Fibroblast of lung (primary cell): ENCODE data around the gene FAM156A.

Experiments
- EZH2 ChIP-seq: IDR thresholded peaks from 2 replicates; pipeline ENCODE4 v1.5.1; 2012; ENCODE audit warnings: low read length, control low read depth, mild to moderate bottlenecking; ENCODE audit errors: missing control alignments
- TF ChIP-seq, protein P1 (sequence below), 2 donors: IDR thresholded peaks in 1 of 2; conservative IDR thresholded peaks in 1 of 2; 1 replicate in 1 of 2; 2 replicates in 1 of 2; pipeline ENCODE4 v1.5.1; 2011 to 2012; ENCODE audit warnings: low read length in 2 of 2, control low read depth in 1 of 2, inconsistent platforms in 1 of 2, low read depth in 1 of 2, mild to moderate bottlenecking in 1 of 2

DNA sequence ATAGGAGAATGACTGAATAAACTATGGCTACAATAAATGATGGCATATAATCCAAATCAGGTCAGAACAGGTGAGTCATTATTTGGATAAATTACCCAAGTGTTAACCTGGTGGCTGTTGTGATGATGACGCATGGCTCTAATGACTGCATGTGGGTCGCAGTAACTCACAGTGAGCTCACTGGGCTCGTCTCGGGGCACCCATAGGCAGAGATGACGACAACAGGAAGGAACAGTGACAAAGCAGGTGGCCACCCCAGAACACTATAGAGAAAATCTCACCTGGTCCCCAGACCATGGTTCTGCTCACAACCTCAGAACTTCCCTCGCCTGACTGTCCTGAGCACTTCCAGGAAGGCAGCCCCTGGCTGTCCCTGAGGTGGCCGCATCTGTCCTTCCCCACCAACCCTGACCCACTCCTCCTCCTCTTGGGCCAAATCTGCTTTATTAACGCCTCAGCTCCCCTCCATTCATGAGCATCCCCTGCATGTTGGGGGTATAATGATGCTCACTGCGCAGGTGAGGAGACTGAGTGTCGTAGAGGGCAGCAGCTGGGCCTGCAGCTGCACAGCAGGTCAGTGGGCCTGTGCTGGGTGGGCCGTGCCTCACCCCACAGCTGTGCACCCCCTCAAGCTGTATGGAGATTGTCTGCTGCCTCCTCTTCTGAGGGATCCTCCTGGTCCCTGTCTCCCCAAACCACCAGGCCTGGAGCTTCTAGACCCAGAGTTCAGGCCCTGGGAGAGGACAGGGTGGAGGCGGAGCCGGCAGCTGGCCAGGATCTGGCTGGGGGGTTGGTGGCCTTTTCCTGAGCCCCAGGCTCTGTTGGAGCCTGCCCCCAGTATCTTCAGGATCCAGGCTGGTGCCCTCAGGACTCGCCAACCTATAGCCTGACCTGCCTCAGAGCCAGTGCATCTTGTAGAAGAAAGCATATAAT is 30.9 kb upstream of the FAM156A start:
- TF ChIP-seq, protein P1, sequence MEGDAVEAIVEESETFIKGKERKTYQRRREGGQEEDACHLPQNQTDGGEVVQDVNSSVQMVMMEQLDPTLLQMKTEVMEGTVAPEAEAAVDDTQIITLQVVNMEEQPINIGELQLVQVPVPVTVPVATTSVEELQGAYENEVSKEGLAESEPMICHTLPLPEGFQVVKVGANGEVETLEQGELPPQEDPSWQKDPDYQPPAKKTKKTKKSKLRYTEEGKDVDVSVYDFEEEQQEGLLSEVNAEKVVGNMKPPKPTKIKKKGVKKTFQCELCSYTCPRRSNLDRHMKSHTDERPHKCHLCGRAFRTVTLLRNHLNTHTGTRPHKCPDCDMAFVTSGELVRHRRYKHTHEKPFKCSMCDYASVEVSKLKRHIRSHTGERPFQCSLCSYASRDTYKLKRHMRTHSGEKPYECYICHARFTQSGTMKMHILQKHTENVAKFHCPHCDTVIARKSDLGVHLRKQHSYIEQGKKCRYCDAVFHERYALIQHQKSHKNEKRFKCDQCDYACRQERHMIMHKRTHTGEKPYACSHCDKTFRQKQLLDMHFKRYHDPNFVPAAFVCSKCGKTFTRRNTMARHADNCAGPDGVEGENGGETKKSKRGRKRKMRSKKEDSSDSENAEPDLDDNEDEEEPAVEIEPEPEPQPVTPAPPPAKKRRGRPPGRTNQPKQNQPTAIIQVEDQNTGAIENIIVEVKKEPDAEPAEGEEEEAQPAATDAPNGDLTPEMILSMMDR (conservative IDR thresholded peaks at IDR 0.05 in 1 of 2, IDR thresholded peaks at IDR 0.05 in 1 of 2; ENCODE audit: low read depth in 1 of 2, low read length in 2 of 2), result no peak
- no peak for TF ChIP-seq EZH2
